ENCODE measurements around the gene EMX1.

Gene EMX1

DNA sequence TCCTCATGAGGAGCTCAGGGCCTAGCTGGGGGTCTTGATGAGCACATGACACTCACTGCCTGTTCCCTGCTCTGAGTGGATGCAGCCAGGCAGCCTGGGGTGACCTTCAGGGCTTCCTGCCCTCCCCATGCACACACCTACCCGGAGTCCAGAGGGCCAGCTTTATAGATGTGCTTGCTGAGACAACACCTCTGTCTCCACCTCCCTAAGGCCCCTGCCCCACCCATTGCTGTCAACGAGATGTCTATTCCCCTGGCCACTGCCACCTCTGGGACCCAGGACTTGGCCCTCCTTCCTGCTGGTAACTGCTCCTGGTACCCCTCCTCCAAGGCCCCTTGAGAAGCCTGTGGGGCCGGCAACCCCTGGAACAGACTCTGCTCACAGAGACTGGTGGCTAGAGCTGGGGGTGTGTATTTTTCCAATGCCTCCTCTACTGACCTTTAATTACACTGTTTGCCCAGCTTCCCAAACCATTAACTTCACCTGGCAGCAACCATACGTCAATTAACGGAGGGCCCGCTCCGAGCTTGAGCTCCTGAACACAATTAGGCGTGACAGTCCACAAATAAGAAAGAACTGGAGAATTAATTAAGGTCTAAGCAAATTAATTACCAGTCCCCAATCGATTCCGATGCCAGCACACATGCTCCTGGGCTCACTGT, 66.3 kb downstream of the EMX1 start:
- DNase-seq = no peak

DNA sequence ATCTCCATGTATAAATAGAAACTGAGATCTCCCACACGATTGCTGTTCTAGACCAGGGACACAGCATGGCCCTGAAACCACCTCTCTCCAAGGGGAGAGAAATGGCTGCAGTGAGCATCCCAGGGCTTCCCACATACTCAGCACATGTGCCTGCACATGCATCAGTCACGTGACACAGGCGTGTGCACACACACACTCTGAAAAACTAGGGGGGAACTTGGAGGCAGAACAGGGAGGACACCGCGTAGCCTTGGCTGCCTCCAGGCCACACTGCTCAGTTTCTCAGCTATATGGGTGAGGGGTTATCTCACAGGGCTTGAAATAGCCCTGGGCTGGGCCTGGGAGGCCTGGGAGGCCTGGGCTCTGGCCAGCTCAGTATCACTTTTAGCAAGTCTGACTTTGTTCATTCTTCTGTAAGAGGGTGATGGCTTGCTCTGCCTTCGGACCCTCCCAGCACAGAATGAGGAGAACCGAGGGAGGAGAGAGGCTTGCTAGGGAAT, 66.9 kb downstream of the EMX1 start:
- DNase-seq = no peak

Data from activated T-cell treated with anti-CD3 and anti-CD28 coated beads, Interleukin-2, amount 50 U/mL, for 1 hour (primary cell).